Measurements from ENCODE around the gene ZNF792.
"Not testable (repeated sequence)": the region's sequence is repeated elsewhere in the genome, so short reads cannot be mapped to it uniquely, and the experiment has no call there.

Gene ZNF792

GRCh38 chr19:34998777-34999497 lies 34.9 kb upstream of the ZNF792 start:
- DNase-seq = no peak

- not testable (repeated sequence) for DNase-seq
Observed at GRCh38 chr19:34998224-34998623, 34.2 kb upstream of the ZNF792 start.

GRCh38 chr19:34997071-34997617 lies 33.1 kb upstream of the ZNF792 start:
- no peak for DNase-seq

- DNase-seq = no peak
Observed at GRCh38 chr19:34995551-34995950, 31.5 kb upstream of the ZNF792 start.

GRCh38 chr19:34994643-34995541 lies 30.9 kb upstream of the ZNF792 start:
- no peak for DNase-seq

DNA sequence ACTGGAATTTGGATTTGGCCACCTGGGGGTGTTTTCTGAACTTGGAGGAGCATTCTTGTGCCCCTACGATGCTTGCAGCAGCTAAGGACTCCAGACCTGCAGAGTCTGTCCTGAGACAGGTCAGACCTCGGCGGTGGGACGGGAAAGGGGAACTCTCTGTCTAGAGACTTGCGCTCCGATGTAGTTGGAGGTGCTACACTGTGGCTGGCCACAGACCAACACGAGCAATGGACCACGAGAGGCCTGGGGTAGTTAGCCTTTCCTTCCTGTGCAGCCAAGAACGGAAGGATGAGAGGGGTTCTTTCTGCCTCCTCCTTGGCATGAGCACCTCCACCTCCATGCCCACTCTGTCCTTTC lies 30.2 kb upstream of the ZNF792 start:
- no peak for DNase-seq

DNA sequence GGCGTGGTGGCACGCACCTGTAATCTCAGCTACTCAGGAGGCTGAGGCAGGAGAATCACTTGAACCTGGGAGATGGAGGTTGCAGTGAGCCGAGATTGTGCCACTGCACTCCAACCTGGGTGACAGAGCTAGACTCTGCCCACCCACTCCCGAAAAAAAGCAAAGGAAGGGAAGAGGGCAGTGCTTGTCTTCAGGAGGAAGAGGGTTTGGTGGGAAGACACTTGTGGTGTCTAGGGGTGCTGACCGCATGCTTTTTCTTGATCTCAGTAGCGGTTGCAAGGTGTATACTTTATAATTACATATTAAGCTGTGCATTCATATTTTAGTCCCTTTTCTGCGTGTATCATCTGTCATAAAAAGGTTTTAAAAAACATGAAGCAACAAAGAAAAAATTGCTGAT lies 28.6 kb upstream of the ZNF792 start:
- not testable (repeated sequence) for DNase-seq

DNA sequence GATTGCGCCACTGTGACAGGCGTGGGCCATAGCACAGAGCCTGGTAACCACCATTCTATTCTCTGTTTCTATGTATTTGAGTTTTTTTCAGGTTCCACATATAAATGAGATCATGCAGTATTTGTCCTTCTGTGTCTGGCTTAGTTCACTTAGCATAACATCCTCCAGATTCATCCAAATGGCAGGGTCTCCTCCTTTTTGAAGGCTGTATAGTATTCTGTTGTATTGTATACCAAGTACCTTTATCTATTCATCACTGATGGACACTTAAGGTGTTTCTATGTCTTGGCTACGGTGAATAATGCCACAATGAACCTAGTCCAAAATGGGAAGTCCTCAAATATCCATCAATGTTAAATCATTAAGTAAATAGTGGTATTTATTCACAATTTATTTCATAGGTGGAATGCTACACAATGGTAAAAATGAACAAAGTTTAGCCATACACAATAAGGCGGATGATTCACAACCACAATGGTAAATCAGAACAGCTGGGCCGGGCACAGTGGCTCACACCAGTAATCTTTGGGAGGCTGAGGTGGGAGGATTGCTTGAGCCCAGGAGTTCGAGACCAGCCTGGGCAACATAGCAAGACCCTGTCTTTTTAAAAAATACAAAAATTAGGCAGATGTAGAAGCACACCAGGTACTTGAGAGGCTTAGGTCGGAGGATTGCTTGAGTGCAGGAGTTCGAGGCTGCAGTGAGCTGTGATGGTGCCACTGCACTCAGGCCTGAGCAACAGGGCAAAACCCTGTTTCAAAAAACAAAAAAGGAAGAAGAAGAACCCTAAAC lies 27.7 kb upstream of the ZNF792 start:
- DNase-seq = no peak

- DNase-seq = no peak
Observed at GRCh38 chr19:34990578-34991192, 26.7 kb upstream of the ZNF792 start.

DNA sequence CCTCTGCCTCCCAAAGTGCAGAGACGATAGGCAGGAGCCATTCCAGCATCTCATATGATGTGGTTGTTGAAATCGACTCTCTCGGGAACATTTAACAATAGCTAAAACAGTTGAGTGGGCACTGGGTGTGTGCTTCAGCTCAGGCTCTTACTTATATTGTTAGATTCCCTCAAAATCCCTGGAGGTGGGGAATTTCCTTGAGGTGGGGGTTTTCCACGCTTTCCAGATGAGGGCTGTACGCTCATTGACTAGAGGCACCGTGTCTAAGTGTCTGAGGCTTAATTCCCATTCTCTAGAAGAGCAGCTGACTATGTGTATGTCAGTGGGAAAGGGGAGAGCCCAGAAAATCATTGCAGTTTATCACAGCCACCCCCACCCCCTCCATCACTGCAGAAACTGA lies 25.3 kb upstream of the ZNF792 start:
- no peak for DNase-seq

DNA sequence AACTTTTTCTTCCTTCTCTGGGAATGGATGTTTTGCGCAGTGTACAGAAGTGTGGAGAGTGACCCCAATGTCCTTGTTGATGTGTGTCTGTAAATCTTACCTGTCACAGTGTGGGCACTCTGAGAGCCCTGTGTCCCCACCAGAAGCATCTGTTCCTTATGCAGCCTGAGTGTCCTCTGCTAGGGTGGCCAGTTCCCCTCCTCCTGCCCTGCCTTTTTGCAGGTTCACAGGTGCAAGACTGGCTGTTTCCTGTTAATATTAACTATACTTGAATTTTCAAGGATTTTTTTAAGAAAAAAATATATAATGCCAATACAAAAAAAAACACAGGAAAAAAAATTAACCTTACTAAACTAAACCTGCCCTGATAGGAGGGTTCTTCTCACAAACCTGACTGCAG lies 24.1 kb upstream of the ZNF792 start:
- DNase-seq = no peak

DNA sequence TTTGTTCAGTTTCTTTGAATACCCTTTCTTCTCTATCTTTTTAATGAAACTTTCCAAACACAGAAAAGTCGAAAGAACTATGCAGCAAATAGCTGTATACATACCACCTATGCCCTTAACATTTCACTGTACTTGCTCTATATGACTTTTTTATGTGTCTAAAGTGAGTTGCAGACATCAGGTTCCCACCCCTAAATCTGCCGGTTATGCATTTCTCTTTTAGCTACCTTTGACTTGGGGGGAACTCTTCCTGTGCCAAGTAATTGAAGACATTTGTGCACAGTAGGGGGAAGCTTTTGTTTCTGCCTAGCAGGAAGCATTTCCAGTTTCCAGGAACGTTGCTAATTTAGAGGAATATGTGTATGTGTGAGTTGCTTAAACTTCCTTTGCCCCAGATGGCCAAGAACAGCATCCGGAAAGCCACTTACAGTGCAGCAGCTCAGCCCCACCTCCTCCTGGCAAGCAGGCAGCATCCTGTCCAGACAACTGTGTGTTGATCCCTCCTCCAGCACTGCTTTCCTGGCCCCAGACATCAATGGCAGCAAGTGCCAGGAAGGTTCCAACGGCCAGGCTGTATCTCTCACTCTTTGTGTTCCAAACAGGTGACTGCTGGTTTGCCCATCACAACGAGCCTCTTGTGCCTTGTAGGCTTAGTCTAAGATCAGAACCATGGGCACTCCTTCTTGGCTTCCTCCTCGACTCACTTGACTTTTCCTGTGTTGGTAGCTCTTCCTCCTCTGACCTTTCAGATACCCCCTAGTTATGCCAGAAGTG lies 21.4 kb upstream of the ZNF792 start:
- DNase-seq = no peak

GRCh38 chr19:34984287-34984686 lies 20.3 kb upstream of the ZNF792 start:
- DNase-seq = no peak

- no peak for DNase-seq
Observed at GRCh38 chr19:34983786-34984185, 19.8 kb upstream of the ZNF792 start.

DNA sequence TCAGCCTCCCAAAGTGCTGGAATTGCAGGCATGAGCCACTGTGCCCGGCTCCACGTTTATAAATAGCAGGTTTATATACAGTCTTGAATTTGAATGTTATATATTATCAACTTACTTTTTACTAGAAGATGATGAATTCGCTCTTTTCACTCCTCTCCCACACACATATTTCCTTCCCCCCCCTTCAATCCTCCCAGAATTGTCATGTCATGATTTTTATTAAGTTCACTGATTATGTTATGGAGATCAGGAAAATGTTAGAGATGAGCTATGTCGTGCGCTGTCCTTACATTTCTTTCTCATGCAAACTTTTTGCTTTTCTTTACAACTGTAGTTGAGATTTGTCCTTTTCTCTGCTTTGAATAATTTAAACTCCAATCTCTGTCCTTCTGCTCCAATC lies 18.2 kb upstream of the ZNF792 start:
- DNase-seq = no peak

DNA sequence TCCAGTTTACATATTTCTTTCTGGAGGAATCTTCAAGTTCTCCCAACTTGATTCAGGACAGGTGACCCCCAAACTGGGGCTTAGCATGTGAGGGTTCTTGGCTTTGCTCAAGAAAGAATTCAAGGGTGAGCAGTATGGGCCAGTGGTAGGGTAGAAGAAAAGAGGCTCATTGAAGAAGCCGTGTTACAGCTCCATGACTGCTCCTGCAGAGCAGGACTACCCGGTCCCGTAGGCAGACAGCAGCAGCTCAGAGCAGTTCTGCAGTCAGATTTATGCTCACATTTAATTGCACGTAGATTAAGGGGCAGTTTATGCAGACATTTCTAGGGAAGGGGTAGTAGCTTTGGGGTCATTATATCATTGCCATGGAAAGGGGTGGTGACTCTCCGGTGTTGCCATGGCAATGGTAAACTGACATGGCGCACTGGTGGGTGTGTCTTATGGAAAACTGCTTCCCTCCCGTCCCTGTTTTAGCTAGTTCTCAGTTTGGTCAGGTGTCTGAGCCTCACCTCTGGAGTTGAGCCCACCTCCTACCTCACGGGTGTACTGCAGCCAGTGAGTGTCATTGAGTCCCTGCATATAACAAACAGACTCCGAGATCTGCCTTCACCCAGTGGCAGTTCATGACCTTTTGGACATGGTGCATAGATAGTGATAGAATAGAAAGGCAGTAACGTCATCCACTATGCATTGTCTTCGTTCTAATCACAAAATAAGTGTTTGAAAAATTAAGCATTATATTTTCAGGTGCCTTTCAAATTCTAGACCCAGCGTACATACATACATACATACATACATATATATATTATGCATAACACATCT lies 16.0 kb upstream of the ZNF792 start:
- no peak for DNase-seq

DNA sequence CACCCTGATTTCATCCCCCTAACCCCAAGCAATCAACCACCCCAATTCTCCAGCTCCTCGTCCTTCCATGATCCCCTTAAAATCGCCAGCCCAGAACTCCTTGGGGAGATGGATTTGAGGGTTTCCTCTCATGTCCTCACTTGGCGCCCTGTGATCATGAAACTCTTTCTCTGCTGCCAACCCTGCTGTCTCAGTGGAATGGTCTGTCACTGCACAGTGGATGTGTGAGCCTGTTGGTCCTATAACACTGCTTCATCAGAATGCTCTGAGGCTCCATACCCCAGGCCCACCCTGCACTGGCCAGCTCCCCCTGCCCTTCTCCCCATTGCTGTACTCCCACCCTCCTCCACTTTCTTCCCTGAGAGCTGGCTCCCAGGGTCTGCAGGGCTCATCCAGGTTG lies 12.6 kb upstream of the ZNF792 start:
- DNase-seq = no peak

DNA sequence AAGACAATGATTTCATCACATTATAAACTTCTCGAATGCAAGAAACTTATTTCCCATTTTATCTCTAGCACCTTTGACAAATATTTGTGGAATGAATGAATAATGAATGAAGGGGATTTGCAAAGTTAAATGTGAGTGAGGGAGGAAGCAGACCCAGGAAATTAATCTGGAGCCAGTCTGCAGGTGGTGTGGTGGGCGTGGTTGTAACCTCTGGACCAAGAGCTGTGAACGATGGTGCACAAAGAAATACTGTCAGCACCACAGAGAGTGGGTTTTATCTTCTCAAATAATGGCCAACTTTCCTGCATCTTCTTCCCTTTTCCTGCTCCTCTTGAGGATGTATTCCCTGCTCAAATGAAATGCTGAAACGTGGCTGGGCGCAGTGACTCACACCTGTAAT lies 11.0 kb upstream of the ZNF792 start:
- DNase-seq = no peak

- DNase-seq = no peak
Observed at GRCh38 chr19:34974646-34975045, 10.6 kb upstream of the ZNF792 start.

DNA sequence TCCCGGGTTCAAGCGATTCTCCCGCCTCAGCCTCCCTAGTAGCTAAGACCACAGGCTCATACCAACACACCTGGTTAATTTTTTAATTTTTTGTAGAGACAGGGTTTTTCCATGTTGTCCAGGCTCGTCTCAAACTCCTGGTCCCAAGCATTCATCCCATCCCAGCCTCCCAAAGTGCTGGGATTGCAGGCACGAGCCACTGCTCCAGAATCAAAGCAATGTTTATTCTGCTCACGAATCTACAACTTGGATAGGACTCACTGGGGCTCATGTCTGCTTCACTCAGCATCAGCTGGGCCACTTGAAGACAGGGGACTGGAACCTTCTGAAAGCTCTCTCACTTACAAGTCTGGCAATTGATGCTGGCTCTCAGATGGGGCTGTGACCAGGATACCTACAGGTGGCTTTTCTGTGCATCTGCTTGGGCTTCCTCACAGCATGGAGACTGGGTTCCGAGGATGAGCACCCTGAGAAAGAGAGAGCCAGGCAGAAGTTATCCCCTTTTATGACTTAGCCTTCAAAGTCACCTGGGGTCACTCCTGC lies 8.2 kb upstream of the ZNF792 start:
- DNase-seq = no peak

Data from activated CD4-positive, alpha-beta T cell treated with anti-CD3 and anti-CD28 coated beads, Interleukin-2, amount 50 U/mL, for 4 hours (primary cell).